HG03571 (cell line): ENCODE measurements around the gene UBE2O.

Experiments used
- ATAC-seq: cut with Tn5 transposase; IDR thresholded peaks from one replicate; pipeline ENCODE4 v1.9.1; 2021; ENCODE audit not compliant: unreplicated experiment

UBE2O gene

GRCh38 chr17:76452660-76453430, at the start of gene UBE2O:
Gene UBE2O (minus strand): TSS chr17:76453152. CDS start chr17:76453141, 11 bp downstream.
- ATAC-seq, result peak; percentile 81

- ATAC-seq, result no peak
These were observed 48.9 kb upstream of the UBE2O start for GRCh38 chr17:76501827-76502307.

GRCh38 chr17:76501018-76501826, 48.3 kb upstream of the UBE2O start, which contains the start of gene RHBDF2:
Gene RHBDF2 (minus strand): TSS chr17:76501423. CDS start chr17:76481524, 19,899 bp downstream.
- peak; percentile 61 for ATAC-seq

- ATAC-seq, result no peak
These were observed 47.7 kb upstream of the UBE2O start for GRCh38 chr17:76500747-76501017.

- no peak for ATAC-seq
These were observed 47.3 kb upstream of the UBE2O start for GRCh38 chr17:76500074-76500746.

GRCh38 chr17:76499267-76499667, 46.3 kb upstream of the UBE2O start:
- no peak for ATAC-seq

- ATAC-seq, result no peak
These were observed 45.9 kb upstream of the UBE2O start for GRCh38 chr17:76498876-76499251.

- ATAC-seq, result no peak
These were observed 45.3 kb upstream of the UBE2O start for GRCh38 chr17:76497979-76498875.

GRCh38 chr17:76497699-76497978, 44.7 kb upstream of the UBE2O start:
- no peak for ATAC-seq

- ATAC-seq, result no peak
These were observed 43.5 kb upstream of the UBE2O start for GRCh38 chr17:76496464-76496863.

- no peak for ATAC-seq
These were observed 42.9 kb upstream of the UBE2O start for GRCh38 chr17:76495663-76496400.

GRCh38 chr17:76493505-76494167, 40.7 kb upstream of the UBE2O start:
- ATAC-seq, result no peak

GRCh38 chr17:76492989-76493501, 40.1 kb upstream of the UBE2O start:
- peak; percentile 47 for ATAC-seq

GRCh38 chr17:76492123-76492988, 39.4 kb upstream of the UBE2O start:
- ATAC-seq, result peak; percentile 27

- no peak for ATAC-seq
These were observed 38.5 kb upstream of the UBE2O start for GRCh38 chr17:76491271-76492122.

- no peak for ATAC-seq
These were observed 37.3 kb upstream of the UBE2O start for GRCh38 chr17:76490112-76490710.
